Progenitor cell of endocrine pancreas (in vitro differentiated cells): ENCODE results near the gene MAB21L3. TPM values are rescaled to one million over a fixed set of nuclear protein-coding genes. Genes with fewer than 3 reads are reported as not detected.
A peak's percentile ranks its signal among the peaks of the same experiment; 100 is the strongest.

Experiments
- DNase-seq: peaks from one replicate; pipeline ENCODE4 v3.0.0; 2021; ENCODE audit warnings: low spot score; ENCODE audit not compliant: unreplicated experiment
- H3K27ac Mint-ChIP-seq: 2 replicates; pipeline ENCODE4 v1.8.0; 2021; ENCODE audit warnings: mild to moderate bottlenecking, moderate library complexity, mixed read lengths
- H3K27me3 Mint-ChIP-seq: 2 replicates; pipeline ENCODE4 v1.8.0; 2021; ENCODE audit warnings: mixed read lengths
- H3K36me3 Mint-ChIP-seq: 2 replicates; pipeline ENCODE4 v1.8.0; 2022; ENCODE audit warnings: mixed read lengths; ENCODE audit not compliant: insufficient read depth
- H3K4me1 Mint-ChIP-seq: 2 replicates; pipeline ENCODE4 v1.8.0; 2021; ENCODE audit warnings: low read depth, mixed read lengths
- H3K4me3 Mint-ChIP-seq: 2 replicates; pipeline ENCODE4 v1.8.0; 2021; ENCODE audit warnings: low read depth, mild to moderate bottlenecking, moderate library complexity, mixed read lengths
- H3K9me3 Mint-ChIP-seq: 2 replicates; pipeline ENCODE4 v1.8.0; 2021; ENCODE audit warnings: low read depth, mixed read lengths
- CTCF ChIP-seq: fragments of 200-600 bp; sonication (generic); IDR thresholded peaks from one replicate; pipeline ENCODE4 v1.5.0; 2021; ENCODE audit warnings: antibody characterized with exemption, mild to moderate bottlenecking; ENCODE audit not compliant: unreplicated experiment
- total RNA-seq: library from RNA; stranded (reverse); gene quantifications from 2 replicates; pipeline ENCODE4 v1.2.1, GENCODE V29; 2021

The MAB21L3 gene
- total RNA-seq, 1 donor from 2014 or later = not detected

DNA sequence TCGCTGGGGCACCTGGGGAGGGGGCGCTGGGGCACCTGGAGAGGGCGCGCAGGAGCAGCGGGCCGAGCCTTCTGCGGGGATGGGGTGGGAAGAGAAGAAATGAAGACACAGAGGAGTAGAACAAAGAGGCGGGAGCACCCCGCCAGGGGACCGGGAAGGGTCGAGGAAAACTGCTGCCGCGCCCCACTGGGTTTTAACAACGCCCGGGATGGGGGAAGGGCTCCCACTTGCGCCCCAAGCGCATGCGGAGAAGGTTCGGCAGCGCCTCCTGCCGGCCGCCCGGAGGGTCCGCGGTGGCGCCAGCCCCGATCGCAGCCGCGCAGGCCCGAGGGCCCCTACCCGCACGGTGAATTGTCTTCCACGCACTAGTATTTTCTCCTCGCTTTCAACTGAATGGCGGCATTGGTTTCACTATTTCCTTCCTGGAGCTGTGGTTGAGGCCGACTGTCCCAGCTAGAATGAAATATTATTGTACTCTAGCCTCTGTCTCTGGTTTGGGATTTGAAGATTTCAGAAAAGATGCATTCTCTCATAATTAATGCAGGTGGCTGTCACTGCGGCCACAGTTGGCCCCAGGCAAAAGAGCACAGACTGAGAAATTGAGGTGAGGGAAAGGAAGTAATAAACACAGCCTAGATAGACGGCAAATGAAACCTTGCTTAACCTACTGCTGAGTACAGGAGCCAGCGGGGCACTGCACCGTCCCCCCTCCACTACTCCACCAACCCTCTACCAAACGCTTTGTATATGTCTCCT lies 57.3 kb downstream of the MAB21L3 start:
- DNase-seq = peak; percentile 67
- peaks cover 22% of the 10 kb centered on the region for H3K4me1 Mint-ChIP-seq
- H3K9me3 Mint-ChIP-seq = no peaks in the 10 kb centered on the region
- peak; percentile 96 for TF ChIP-seq CTCF
- H3K36me3 Mint-ChIP-seq = no peaks in the 10 kb centered on the region
- peaks cover 27% of the 10 kb centered on the region for H3K27me3 Mint-ChIP-seq
- H3K27ac Mint-ChIP-seq = peak overlapping the region; percentile 94
- H3K4me3 Mint-ChIP-seq = peak overlapping the region; percentile 80

- no peak for DNase-seq
- Mint-ChIP-seq H3K27ac (no peak overlapping the region), H3K36me3 (no peaks in the 10 kb centered on the region), H3K4me3 (no peak overlapping the region), H3K27me3 (peaks cover 26% of the 10 kb centered on the region), H3K9me3 (no peaks in the 10 kb centered on the region), H3K4me1 (peaks cover 22% of the 10 kb centered on the region)
- no peak for TF ChIP-seq CTCF
These were observed 58.7 kb downstream of the MAB21L3 start for GRCh38 chr1:116169898-116170297.

- H3K4me3 Mint-ChIP-seq = no peak overlapping the region
- H3K27ac Mint-ChIP-seq = no peak overlapping the region
- peaks cover 21% of the 10 kb centered on the region for H3K27me3 Mint-ChIP-seq
- no peak for TF ChIP-seq CTCF
- peaks cover 22% of the 10 kb centered on the region for H3K4me1 Mint-ChIP-seq
- no peak for DNase-seq
- no peaks in the 10 kb centered on the region for H3K36me3 Mint-ChIP-seq
- H3K9me3 Mint-ChIP-seq = no peaks in the 10 kb centered on the region
These were observed 59.8 kb downstream of the MAB21L3 start for GRCh38 chr1:116170721-116171589.

DNA sequence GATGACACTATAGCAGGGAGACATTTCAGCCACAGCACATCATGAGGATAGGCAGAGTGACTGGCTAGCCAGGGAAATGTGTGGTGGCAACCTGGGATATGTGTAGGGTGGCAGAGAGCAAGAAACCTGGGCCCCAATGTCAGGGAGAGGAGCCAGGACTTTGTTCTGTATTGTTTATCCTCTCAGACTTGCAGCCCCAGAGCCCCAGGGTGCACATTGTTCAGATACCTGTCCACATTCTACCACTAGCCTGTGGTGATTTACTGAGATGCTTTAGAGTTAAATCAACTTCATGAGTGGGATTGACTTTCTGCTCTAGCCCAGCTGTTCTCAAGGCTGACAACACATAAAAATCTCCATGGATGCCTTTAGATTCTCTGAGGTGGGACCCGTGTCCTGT lies 61.5 kb downstream of the MAB21L3 start:
- no peak for DNase-seq
- Mint-ChIP-seq H3K4me1 (peaks cover 17% of the 10 kb centered on the region), H3K27me3 (peaks cover 8% of the 10 kb centered on the region), H3K4me3 (no peak overlapping the region), H3K36me3 (no peaks in the 10 kb centered on the region), H3K27ac (no peak overlapping the region), H3K9me3 (no peaks in the 10 kb centered on the region)
- no peak for TF ChIP-seq CTCF

- TF ChIP-seq CTCF = no peak
- H3K27ac Mint-ChIP-seq = no peak overlapping the region
- DNase-seq = no peak
- H3K4me1 Mint-ChIP-seq = peaks cover 19% of the 10 kb centered on the region
- no peaks in the 10 kb centered on the region for H3K27me3 Mint-ChIP-seq
- no peak overlapping the region for H3K4me3 Mint-ChIP-seq
- no peaks in the 10 kb centered on the region for H3K36me3 Mint-ChIP-seq
- H3K9me3 Mint-ChIP-seq = no peaks in the 10 kb centered on the region
These were observed 64.4 kb downstream of the MAB21L3 start for GRCh38 chr1:116175611-116176010.
